Left cardiac atrium (tissue), 4 donors: ENCODE results near the gene CSNK1G1. TPM values are rescaled to one million over a fixed set of nuclear protein-coding genes. Genes with fewer than 3 reads are reported as not detected.
"Not testable (repeated sequence)": the region's sequence is repeated elsewhere in the genome, so short reads cannot be mapped to it uniquely, and the experiment has no call there.

Experiments used
- ATAC-seq, 2 donors: fragments of 200-7000 bp; cut with Tn5 transposase; one replicate each; pipeline ENCODE4 v1.9.1; 2020; ENCODE audit warnings: mild to moderate bottlenecking in 2 of 2, moderate library complexity in 2 of 2
- DNase-seq: peaks from one replicate; pipeline ENCODE4 v3.0.0-alpha.2; 2020
- intact Hi-C, 2 donors: fragments of 100-400 bp; cut with DNase I; formaldehyde crosslinking; loops; one replicate each; pipeline versions ENCODE4 v1.14.1 to v1.15.1; 2022 to 2023
- total RNA-seq, 2 donors: library from RNA; stranded (reverse); fragmentation: NEBNext Ultra II Directional; extraction: Animal tissue kit (Norgen Biotek cat#: 25700); gene quantifications; one replicate each; pipeline ENCODE4 v1.2.1, GENCODE V29; 2021
- donor health status: DM: no; HTN: yes; CAD: no.
- donor health status: DM: no; HTN: yes; CAD: no; lungs with severe emphysema.
- donor health status: DM: yes; HTN: yes; CAD: no.
- donor health status: Dilated cardiomyopathy.

CSNK1G1 gene
- total RNA-seq, 2 donors from 2014 or later: 8.6 to 9.7 TPM

GRCh38 chr15:64217429-64217750 is 138.6 kb downstream of the CSNK1G1 start:
- not testable (repeated sequence) for ATAC-seq, DNase-seq
- intact Hi-C loops: loop anchor here in 1 of 2 donors (10.0 kb wide), 1 partner anchor 137 kb away; the partner anchor contains the start of gene CSNK1G1

- DNase-seq (peak; percentile 42), ATAC-seq (peak; percentile 55 to 57)
- intact Hi-C loops: loop anchor here in 1 of 2 donors (10.0 kb wide), 1 partner anchor 138 kb away; the partner anchor contains the start of gene CSNK1G1
Observed at GRCh38 chr15:64216730-64217428, 139.1 kb downstream of the CSNK1G1 start.

- ATAC-seq (no peak), DNase-seq (no peak)
- intact Hi-C loops: loop anchor here in 1 of 2 donors (10.0 kb wide), 1 partner anchor 139 kb away; the partner anchor contains the start of gene CSNK1G1
Observed at GRCh38 chr15:64216196-64216595, 139.8 kb downstream of the CSNK1G1 start.

- no peak for DNase-seq
- ATAC-seq: no peak
- intact Hi-C loops: loop anchor here in 1 of 2 donors (10.0 kb wide), 1 partner anchor 141 kb away; the partner anchor contains the start of gene CSNK1G1
Observed at GRCh38 chr15:64213646-64214045, 142.3 kb downstream of the CSNK1G1 start.

- no peak for ATAC-seq
- intact Hi-C loops: loop anchor here in 1 of 2 donors (10.0 kb wide), 1 partner anchor 143 kb away; the partner anchor contains the start of gene CSNK1G1
- no peak for DNase-seq
Observed at GRCh38 chr15:64211696-64212095, 144.3 kb downstream of the CSNK1G1 start.

- DNase-seq (no peak), ATAC-seq (no peak)
- intact Hi-C loops: loop anchor here in 1 of 2 donors (10.0 kb wide), 1 partner anchor 144 kb away; the partner anchor contains the start of gene CSNK1G1
Observed at GRCh38 chr15:64210371-64210770, 145.6 kb downstream of the CSNK1G1 start.

GRCh38 chr15:64209680-64210334 is 146.2 kb downstream of the CSNK1G1 start:
- intact Hi-C loops: loop anchor here (10.0 kb wide), 2 partner anchors 145 to 175 kb away; partner anchors contain the start of genes CSNK1G1 (in 2 of the 2), PCLAF (in 1 of the 2) and TRIP4 (in 1 of the 2)
- ATAC-seq (no peak), DNase-seq (no peak)

- intact Hi-C loops: loop anchor here (10.0 kb wide), 2 partner anchors 150 to 180 kb away; partner anchors contain the start of genes CSNK1G1 (in 1 of the 2), PCLAF (in 1 of the 2) and TRIP4 (in 1 of the 2)
- ATAC-seq (no peak), DNase-seq (no peak)
Observed at GRCh38 chr15:64205202-64205601, 150.8 kb downstream of the CSNK1G1 start.

GRCh38 chr15:64197425-64197824 is 158.5 kb downstream of the CSNK1G1 start:
- intact Hi-C loops: no loop called here
- ATAC-seq: peak; percentile 47 to 63
- DNase-seq: no peak

GRCh38 chr15:64193971-64194370 is 162.0 kb downstream of the CSNK1G1 start:
- peak in 1 of 2 donors; percentile 58 for ATAC-seq
- intact Hi-C loops: no loop called here
- DNase-seq: no peak

- intact Hi-C loops: no loop called here
- ATAC-seq (no peak), DNase-seq (no peak)
Observed at GRCh38 chr15:64191971-64192830, 163.8 kb downstream of the CSNK1G1 start.

- DNase-seq (no peak), ATAC-seq (no peak)
- intact Hi-C loops: no loop called here
Observed at GRCh38 chr15:64187396-64188191, 168.4 kb downstream of the CSNK1G1 start.

GRCh38 chr15:64185146-64185911 is 170.6 kb downstream of the CSNK1G1 start:
- ATAC-seq: no peak
- intact Hi-C loops: no loop called here
- DNase-seq: no peak

- ATAC-seq: no peak
- intact Hi-C loops: no loop called here
- no peak for DNase-seq
Observed at GRCh38 chr15:64182859-64183370, 173.1 kb downstream of the CSNK1G1 start.

GRCh38 chr15:64180235-64180824 is 175.6 kb downstream of the CSNK1G1 start:
- intact Hi-C loops: no loop called here
- ATAC-seq (no peak), DNase-seq (no peak)

GRCh38 chr15:64166102-64166890 is 189.7 kb downstream of the CSNK1G1 start:
- ATAC-seq (no peak), DNase-seq (no peak)
- intact Hi-C loops: no loop called here
